Fibroblast of skin of right biceps (primary cell): Measurements from ENCODE around the gene EFNA5.
"Not testable (repeated sequence)": the region's sequence is repeated elsewhere in the genome, so short reads cannot be mapped to it uniquely, and the experiment has no call there.

Experiments
- DNase-seq: peaks from one replicate; pipeline ENCODE4 v3.0.0-alpha.2; 2013

EFNA5 gene

GRCh38 chr5:107352576-107352975 lies 318.2 kb downstream of the EFNA5 start:
- DNase-seq, result no peak

GRCh38 chr5:107346580-107346979 lies 324.2 kb downstream of the EFNA5 start:
- DNase-seq, result not testable (repeated sequence)

GRCh38 chr5:107342371-107342770 lies 328.4 kb downstream of the EFNA5 start:
- DNase-seq, result no peak

GRCh38 chr5:107341376-107342084 lies 329.2 kb downstream of the EFNA5 start:
- DNase-seq, result no peak

- DNase-seq, result no peak
These were observed 330.1 kb downstream of the EFNA5 start for GRCh38 chr5:107340631-107341030.

- no peak for DNase-seq
These were observed 332.4 kb downstream of the EFNA5 start for GRCh38 chr5:107338335-107338734.

- DNase-seq, result peak; percentile 10
These were observed 333.5 kb downstream of the EFNA5 start for GRCh38 chr5:107337281-107337680.

- DNase-seq, result peak; percentile 6
These were observed 338.9 kb downstream of the EFNA5 start for GRCh38 chr5:107331882-107332281.

- no peak for DNase-seq
These were observed 339.4 kb downstream of the EFNA5 start for GRCh38 chr5:107331312-107331711.

- peak; percentile 3 for DNase-seq
These were observed 339.8 kb downstream of the EFNA5 start for GRCh38 chr5:107330903-107331302.

GRCh38 chr5:107329850-107330249 lies 340.9 kb downstream of the EFNA5 start:
- no peak for DNase-seq
